GM23338 (cell line): ENCODE results near the gene RGS17.
A peak's percentile ranks its signal among the peaks of the same experiment; 100 is the strongest.

Experiments
- CREB1 ChIP-seq: fragments of 250-450 bp; sonication (Bioruptor Pico); IDR thresholded peaks from 2 replicates; pipeline ENCODE4 v1.5.0; 2020; ENCODE audit warnings: low read depth, mild to moderate bottlenecking, moderate library complexity
- CTCF ChIP-seq, 2 experiments: fragments of 200-600 bp in 1 of 2; sonication (generic) in 1 of 2; conservative IDR thresholded peaks; 2 replicates each; pipeline versions ENCODE4 v1.5.1 to v1.6.1; 2016 to 2017; ENCODE audit warnings: antibody characterized with exemption in 2 of 2, low read depth in 2 of 2, mild to moderate bottlenecking in 2 of 2, moderate library complexity in 1 of 2
- EZH2 ChIP-seq: fragments of 200-600 bp; sonication (generic); IDR thresholded peaks from one replicate; pipeline ENCODE4 v1.8.0; 2017; ENCODE audit warnings: antibody characterized with exemption, mild to moderate bottlenecking, low read depth; ENCODE audit not compliant: unreplicated experiment
- EZH2phosphoT487 ChIP-seq: fragments of 200-600 bp; sonication (generic); IDR thresholded peaks from one replicate; pipeline ENCODE4 v1.8.1; 2018; ENCODE audit warnings: antibody characterized with exemption; ENCODE audit not compliant: unreplicated experiment
- JUNB ChIP-seq: IDR thresholded peaks from one replicate; pipeline ENCODE4 v1.6.1; 2016; ENCODE audit warnings: antibody characterized with exemption; ENCODE audit not compliant: unreplicated experiment
- NANOG ChIP-seq: IDR thresholded peaks from 2 replicates; pipeline ENCODE4 v1.6.1; 2016; ENCODE audit warnings: antibody characterized with exemption, borderline replicate concordance
- POLR2AphosphoS5 ChIP-seq: IDR thresholded peaks from 2 replicates; pipeline ENCODE4 v1.6.1; 2016; ENCODE audit warnings: antibody characterized with exemption, low read depth
- ZNF114 ChIP-seq: fragments of 250-450 bp; sonication (Bioruptor Pico); IDR thresholded peaks from 2 replicates; pipeline ENCODE4 v1.5.0; 2020; ENCODE audit warnings: mild to moderate bottlenecking, moderate library complexity
- ZNF331 ChIP-seq: fragments of 250-450 bp; sonication (Bioruptor Pico); IDR thresholded peaks from 2 replicates; pipeline ENCODE4 v1.5.0; 2020; ENCODE audit warnings: low read depth, mild to moderate bottlenecking, moderate library complexity
- TF ChIP-seq, protein P1 (sequence below): IDR thresholded peaks from one replicate; pipeline ENCODE4 v1.6.1; 2018; ENCODE audit warnings: antibody characterized with exemption; ENCODE audit not compliant: unreplicated experiment
- TF ChIP-seq, protein P2 (sequence below): IDR thresholded peaks from 2 replicates; pipeline ENCODE4 v1.6.1; 2016; ENCODE audit warnings: antibody characterized with exemption

- no peak for TF ChIP-seq CTCF (conservative IDR thresholded peaks at IDR 0.05; ENCODE audit: low read depth in 2 of 2)
- TF ChIP-seq EZH2: no peak
- TF ChIP-seq, protein P1, sequence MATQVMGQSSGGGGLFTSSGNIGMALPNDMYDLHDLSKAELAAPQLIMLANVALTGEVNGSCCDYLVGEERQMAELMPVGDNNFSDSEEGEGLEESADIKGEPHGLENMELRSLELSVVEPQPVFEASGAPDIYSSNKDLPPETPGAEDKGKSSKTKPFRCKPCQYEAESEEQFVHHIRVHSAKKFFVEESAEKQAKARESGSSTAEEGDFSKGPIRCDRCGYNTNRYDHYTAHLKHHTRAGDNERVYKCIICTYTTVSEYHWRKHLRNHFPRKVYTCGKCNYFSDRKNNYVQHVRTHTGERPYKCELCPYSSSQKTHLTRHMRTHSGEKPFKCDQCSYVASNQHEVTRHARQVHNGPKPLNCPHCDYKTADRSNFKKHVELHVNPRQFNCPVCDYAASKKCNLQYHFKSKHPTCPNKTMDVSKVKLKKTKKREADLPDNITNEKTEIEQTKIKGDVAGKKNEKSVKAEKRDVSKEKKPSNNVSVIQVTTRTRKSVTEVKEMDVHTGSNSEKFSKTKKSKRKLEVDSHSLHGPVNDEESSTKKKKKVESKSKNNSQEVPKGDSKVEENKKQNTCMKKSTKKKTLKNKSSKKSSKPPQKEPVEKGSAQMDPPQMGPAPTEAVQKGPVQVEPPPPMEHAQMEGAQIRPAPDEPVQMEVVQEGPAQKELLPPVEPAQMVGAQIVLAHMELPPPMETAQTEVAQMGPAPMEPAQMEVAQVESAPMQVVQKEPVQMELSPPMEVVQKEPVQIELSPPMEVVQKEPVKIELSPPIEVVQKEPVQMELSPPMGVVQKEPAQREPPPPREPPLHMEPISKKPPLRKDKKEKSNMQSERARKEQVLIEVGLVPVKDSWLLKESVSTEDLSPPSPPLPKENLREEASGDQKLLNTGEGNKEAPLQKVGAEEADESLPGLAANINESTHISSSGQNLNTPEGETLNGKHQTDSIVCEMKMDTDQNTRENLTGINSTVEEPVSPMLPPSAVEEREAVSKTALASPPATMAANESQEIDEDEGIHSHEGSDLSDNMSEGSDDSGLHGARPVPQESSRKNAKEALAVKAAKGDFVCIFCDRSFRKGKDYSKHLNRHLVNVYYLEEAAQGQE: no peak
- peak; percentile 84 for TF ChIP-seq POLR2AphosphoS5
- no peak for TF ChIP-seq ZNF331
- no peak for TF ChIP-seq EZH2phosphoT487
- 0 out of 2 replicates have a peak, but pooled peaks have one; percentile 6 for TF ChIP-seq CREB1 (CRISPR knock-in tag)
- TF ChIP-seq, protein P2, sequence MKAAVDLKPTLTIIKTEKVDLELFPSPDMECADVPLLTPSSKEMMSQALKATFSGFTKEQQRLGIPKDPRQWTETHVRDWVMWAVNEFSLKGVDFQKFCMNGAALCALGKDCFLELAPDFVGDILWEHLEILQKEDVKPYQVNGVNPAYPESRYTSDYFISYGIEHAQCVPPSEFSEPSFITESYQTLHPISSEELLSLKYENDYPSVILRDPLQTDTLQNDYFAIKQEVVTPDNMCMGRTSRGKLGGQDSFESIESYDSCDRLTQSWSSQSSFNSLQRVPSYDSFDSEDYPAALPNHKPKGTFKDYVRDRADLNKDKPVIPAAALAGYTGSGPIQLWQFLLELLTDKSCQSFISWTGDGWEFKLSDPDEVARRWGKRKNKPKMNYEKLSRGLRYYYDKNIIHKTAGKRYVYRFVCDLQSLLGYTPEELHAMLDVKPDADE: no peak; the same call in 1 of the 2 replicates
- no peak for TF ChIP-seq NANOG
- no peak for TF ChIP-seq JUNB
- no peak for TF ChIP-seq ZNF114 (CRISPR knock-in tag)
These were observed 148.0 kb downstream of the RGS17 start, which contains the start of gene FBXO5 for GRCh38 chr6:152982904-152983636.
